DMS79 (cell line): Measurements from ENCODE around the gene CYTH3.
"Not testable (repeated sequence)": the region's sequence is repeated elsewhere in the genome, so short reads cannot be mapped to it uniquely, and the experiment has no call there.

Experiments used
- DNase-seq: peaks from one replicate; lab custom pipeline; 2025; lab: John Stamatoyannopoulos, UW

Gene CYTH3

GRCh38 chr7:6232116-6232515 lies 40.3 kb downstream of the CYTH3 start:
- no peak for DNase-seq

GRCh38 chr7:6231184-6231583 lies 41.2 kb downstream of the CYTH3 start:
- no peak for DNase-seq

- DNase-seq, result not testable (repeated sequence)
These were observed 43.1 kb downstream of the CYTH3 start for GRCh38 chr7:6229284-6229683.

GRCh38 chr7:6228361-6229229 lies 43.8 kb downstream of the CYTH3 start:
- DNase-seq, result no peak

GRCh38 chr7:6227294-6227846 lies 45.1 kb downstream of the CYTH3 start:
- no peak for DNase-seq

GRCh38 chr7:6226194-6226799 lies 46.1 kb downstream of the CYTH3 start:
- DNase-seq, result no peak

- DNase-seq, result not testable (repeated sequence)
These were observed 49.0 kb downstream of the CYTH3 start for GRCh38 chr7:6223411-6223810.

GRCh38 chr7:6223010-6223409 lies 49.4 kb downstream of the CYTH3 start:
- not testable (repeated sequence) for DNase-seq

- DNase-seq, result no peak
These were observed 50.8 kb downstream of the CYTH3 start for GRCh38 chr7:6221340-6222319.

- DNase-seq, result no peak
These were observed 54.1 kb downstream of the CYTH3 start for GRCh38 chr7:6218329-6218728.

- DNase-seq, result no peak
These were observed 60.4 kb downstream of the CYTH3 start for GRCh38 chr7:6212008-6212407.

- DNase-seq, result no peak
These were observed 61.6 kb downstream of the CYTH3 start for GRCh38 chr7:6210621-6211372.

GRCh38 chr7:6209340-6209739 lies 63.1 kb downstream of the CYTH3 start:
- no peak for DNase-seq

- DNase-seq, result no peak
These were observed 63.7 kb downstream of the CYTH3 start for GRCh38 chr7:6208573-6209328.

GRCh38 chr7:6205971-6206660 lies 66.3 kb downstream of the CYTH3 start:
- DNase-seq, result no peak

GRCh38 chr7:6203381-6203780 lies 69.0 kb downstream of the CYTH3 start:
- DNase-seq, result no peak

GRCh38 chr7:6202117-6202516 lies 70.3 kb downstream of the CYTH3 start:
- DNase-seq, result no peak

- no peak for DNase-seq
These were observed 71.5 kb downstream of the CYTH3 start for GRCh38 chr7:6200971-6201370.

- DNase-seq, result no peak
These were observed 73.5 kb downstream of the CYTH3 start for GRCh38 chr7:6198689-6199595.
